SK-N-MC (cell line): ENCODE measurements around the gene NLRC3.

Experiments
- DNase-seq: peaks from one replicate; pipeline ENCODE4 v3.0.0-alpha.2; 2011; ENCODE audit warnings: low read depth, low spot score
- H3K27ac ChIP-seq: fragments of 200-600 bp; sonication (generic); 2 replicates; pipeline ENCODE4 v1.5.1; 2016; ENCODE audit warnings: mixed run types
- H3K36me3 ChIP-seq: fragments of 200-600 bp; sonication (generic); 2 replicates; pipeline ENCODE4 v1.6.1; 2017; ENCODE audit warnings: antibody characterized with exemption, low read length, mixed read lengths; ENCODE audit not compliant: insufficient read depth
- H3K4me3 ChIP-seq: fragments of 200-600 bp; sonication (generic); 2 replicates; pipeline ENCODE4 v1.5.1; 2016
- H3K9ac ChIP-seq: fragments of 200-600 bp; sonication (generic); 2 replicates; pipeline ENCODE4 v1.8.0; 2017; ENCODE audit warnings: mixed run types, mixed read lengths; ENCODE audit not compliant: insufficient read length
- H3K9me3 ChIP-seq: fragments of 200-600 bp; sonication (generic); 2 replicates; pipeline ENCODE4 v1.6.1; 2017; ENCODE audit warnings: low read depth, mild to moderate bottlenecking, antibody characterized with exemption, low read length, moderate library complexity, mixed read lengths
- EZH2 ChIP-seq: fragments of 200-600 bp; sonication (generic); IDR thresholded peaks from one replicate; pipeline ENCODE4 v1.6.1; 2017; ENCODE audit warnings: antibody characterized with exemption
- FOXP2 ChIP-seq: optimal IDR thresholded peaks from 2 replicates; pipeline ENCODE3; 2011; ENCODE audit warnings: mild to moderate bottlenecking, moderate library complexity; ENCODE audit not compliant: insufficient read depth; ENCODE audit errors: extremely low read length, control extremely low read depth
- POLR2AphosphoS5 ChIP-seq: IDR thresholded peaks from 2 replicates; pipeline ENCODE4 v1.6.1; 2012; ENCODE audit warnings: mild to moderate bottlenecking, low read depth, low read length, borderline replicate concordance

NLRC3 gene

DNA sequence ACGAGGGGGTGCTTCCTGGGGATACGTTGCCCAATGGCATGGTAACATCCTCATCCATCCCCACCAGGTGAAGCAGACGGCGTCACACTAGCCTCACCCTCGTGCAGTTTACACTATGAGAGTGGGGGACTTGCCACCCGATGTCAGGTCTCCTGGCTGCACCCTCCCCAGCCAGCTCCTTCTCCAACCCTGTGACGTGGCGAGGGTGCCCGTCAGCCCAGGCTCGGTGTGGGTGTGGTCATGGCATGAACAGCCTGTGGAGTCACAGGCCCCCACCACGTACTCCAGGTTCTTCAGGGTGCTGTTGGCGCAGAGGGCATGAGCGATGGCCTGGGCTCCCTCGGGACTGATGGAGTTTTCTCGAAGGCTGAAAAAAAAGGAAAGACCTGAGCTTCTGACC, 28.3 kb downstream of the NLRC3 start:
- Histone ChIP-seq H3K9me3 (no peaks in the 10 kb centered on the region), H3K27ac (no peak overlapping the region), H3K4me3 (no peak overlapping the region), H3K36me3 (no peaks in the 10 kb centered on the region), H3K9ac (no peak overlapping the region)
- TF ChIP-seq FOXP2 (no peak), POLR2AphosphoS5 (no peak), EZH2 (no peak)
- no peak for DNase-seq

DNA sequence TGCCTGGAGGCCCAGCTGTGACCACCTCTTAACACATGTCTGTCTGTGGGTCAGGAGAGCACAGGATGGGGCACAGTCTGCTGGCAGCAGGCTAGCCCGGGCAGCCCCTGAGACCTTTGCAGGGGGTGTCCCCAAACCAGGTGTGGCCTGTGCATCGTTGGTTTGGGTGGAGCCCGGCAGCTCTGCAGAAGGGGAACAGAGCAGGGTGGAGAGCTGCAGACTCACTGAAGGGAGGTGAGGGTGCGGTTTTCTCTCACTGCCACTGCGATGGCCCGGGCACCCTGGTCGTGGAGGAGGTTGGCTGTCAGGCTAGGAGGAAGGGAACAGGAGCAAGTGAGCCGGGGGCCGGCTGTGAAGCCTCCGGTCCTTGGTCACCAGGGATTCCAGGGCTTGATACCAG, 28.8 kb downstream of the NLRC3 start:
- TF ChIP-seq FOXP2, result no peak
- no peak for TF ChIP-seq POLR2AphosphoS5
- no peak for TF ChIP-seq EZH2
- no peak overlapping the region for H3K9ac ChIP-seq
- H3K27ac ChIP-seq, result no peak overlapping the region
- H3K4me3 ChIP-seq, result no peak overlapping the region
- DNase-seq, result no peak
- no peaks in the 10 kb centered on the region for H3K36me3 ChIP-seq
- no peaks in the 10 kb centered on the region for H3K9me3 ChIP-seq

DNA sequence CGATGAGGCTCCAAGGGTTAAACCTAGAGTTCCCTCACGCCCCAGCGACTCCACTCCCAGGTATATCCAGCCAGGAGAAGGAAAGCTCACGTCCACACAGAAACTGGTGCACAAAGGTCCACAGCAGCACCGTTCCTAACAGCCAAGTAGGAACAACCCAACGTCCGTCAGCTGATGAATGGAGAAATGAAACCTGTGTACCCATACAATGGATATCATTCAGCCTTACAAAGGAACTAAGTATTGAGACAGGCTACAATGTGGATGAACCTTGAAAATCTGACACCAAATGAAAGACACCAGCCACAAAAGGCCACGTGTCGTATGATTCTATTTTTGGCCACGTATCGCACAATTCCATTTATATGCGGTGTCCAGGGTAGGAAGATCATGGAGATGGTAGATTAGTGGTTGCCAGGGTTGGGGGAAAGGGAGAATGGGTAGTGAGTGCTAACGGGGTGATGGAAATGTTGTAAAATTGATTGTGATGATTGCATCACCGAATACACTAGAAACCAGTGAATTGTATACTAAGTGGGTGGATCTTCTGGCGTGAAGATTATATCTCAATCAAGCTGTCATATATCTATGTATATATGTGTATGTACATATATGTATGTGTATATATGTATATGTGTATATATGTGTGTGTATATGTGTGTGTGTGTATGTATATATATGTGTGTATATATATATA, 30.1 kb downstream of the NLRC3 start:
- Histone ChIP-seq H3K27ac (no peak overlapping the region), H3K36me3 (no peaks in the 10 kb centered on the region), H3K9me3 (no peaks in the 10 kb centered on the region), H3K9ac (no peak overlapping the region), H3K4me3 (no peak overlapping the region)
- TF ChIP-seq FOXP2 (no peak), POLR2AphosphoS5 (no peak), EZH2 (no peak)
- no peak for DNase-seq

DNA sequence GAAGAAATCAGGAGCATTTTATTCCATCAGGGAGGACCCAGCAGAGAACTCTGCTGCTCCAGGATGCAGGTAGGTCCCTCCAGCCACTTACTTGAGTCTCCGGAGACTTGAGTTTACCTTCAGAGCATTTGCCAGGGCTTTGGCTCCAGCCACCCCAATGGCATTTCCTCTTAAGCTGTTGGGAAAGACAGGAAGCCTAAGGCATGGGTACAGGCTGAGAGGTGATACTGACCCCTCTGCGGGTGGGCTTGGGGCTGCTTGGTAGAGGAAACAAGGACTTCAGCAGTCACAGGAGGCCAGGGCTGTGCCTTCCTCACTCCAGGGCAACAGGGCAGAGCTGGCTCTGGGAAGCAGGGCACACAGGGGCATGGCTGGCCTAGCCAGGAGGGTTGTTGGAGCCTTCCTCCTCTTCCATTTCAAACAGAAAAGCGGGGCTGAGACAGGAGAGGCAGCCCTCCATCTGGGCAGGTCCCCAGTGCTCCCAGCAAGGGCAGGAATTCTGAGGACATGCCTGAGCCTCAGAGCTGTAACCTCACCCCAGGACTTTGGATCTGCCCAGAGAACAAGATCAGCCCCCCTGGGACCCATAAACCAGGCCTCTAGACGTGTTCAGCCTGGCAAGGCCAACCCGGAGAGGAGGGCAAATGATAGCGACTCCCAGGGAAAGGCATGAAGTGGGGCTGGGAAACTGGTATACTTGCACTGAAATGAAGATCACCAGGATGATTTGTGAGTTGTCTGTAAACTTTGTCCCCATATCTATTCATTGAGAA, 34.4 kb downstream of the NLRC3 start:
- Histone ChIP-seq H3K4me3 (no peak overlapping the region), H3K27ac (no peak overlapping the region), H3K9ac (no peak overlapping the region), H3K9me3 (no peaks in the 10 kb centered on the region), H3K36me3 (peaks cover 4% of the 10 kb centered on the region)
- no peak for DNase-seq
- TF ChIP-seq POLR2AphosphoS5 (no peak), EZH2 (no peak), FOXP2 (no peak)

DNA sequence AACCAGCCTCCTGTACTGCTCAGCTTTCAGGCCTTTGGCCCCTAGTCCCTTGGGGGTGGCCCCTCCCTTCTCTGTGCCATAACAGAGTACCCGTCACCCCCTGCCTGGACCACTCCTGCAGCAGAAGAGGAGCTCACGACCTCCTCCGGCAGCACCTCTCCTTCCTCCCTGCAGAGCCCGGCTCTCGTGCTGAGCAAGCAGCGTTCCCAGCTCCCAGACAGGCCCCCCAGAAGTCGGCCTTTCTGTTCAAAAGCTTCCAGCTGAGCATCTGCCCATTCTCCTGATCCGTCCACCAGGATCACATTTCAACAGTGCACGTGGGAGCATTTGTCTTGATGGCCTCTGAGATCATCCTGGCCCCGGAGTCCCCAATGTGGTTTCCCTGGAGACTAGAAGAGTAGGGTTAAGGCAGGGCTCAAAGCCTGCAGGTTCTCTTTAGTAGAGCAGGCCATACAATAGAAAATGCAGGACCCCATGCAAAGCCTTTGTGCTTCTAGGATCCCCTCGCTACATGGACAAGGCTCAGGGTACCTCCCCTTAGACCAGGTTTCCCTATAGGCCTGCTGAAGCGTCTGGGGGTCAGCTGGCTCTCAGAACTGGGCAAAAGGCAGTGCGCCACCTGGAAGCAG, 35.6 kb downstream of the NLRC3 start:
- Histone ChIP-seq H3K36me3 (peaks cover 8% of the 10 kb centered on the region), H3K4me3 (no peak overlapping the region), H3K9ac (no peak overlapping the region), H3K9me3 (no peaks in the 10 kb centered on the region), H3K27ac (no peak overlapping the region)
- DNase-seq, result no peak
- TF ChIP-seq POLR2AphosphoS5 (no peak), EZH2 (no peak), FOXP2 (no peak)

DNA sequence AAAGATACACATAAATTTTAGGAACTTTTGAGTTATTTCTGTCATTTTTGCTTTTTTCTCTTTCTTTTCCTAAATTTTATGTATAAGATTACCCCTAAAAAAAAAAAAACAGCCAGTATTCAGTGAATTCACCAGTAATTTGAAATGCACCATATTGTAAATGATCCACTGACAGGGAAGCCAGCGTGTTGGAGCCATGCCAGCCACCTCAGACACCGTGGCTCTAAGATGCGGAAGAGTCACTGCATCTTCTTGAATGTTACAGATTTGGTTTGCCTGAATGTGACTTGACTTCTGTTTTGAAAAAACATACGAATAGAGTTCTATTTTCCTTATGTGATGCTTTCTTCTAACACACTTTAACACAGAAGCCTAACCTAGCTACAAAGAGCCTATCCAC, 39.0 kb downstream of the NLRC3 start:
- Histone ChIP-seq H3K27ac (no peak overlapping the region), H3K36me3 (peaks cover 16% of the 10 kb centered on the region), H3K4me3 (no peak overlapping the region), H3K9ac (no peak overlapping the region), H3K9me3 (no peaks in the 10 kb centered on the region)
- no peak for DNase-seq
- TF ChIP-seq FOXP2 (no peak), POLR2AphosphoS5 (no peak), EZH2 (no peak)

DNA sequence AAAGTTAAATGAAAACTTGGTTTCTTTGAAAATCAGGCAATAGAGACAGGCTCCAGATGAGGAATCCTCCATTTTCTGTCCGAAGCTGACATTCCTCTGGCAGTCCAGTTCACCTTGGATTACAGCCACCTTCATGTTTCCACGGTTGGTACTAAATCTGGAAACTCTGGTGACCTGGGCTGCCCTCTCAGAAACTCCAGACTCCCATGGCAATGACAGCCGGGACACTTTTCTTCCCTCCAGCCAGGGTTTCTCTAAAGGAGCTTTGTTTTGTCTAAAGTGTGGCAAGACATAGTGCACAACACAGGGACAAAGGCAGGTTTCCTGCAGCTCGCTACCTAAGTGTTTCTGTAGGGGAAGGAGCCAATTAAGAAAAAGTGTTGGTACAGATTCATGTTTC, 40.4 kb downstream of the NLRC3 start:
- no peak for TF ChIP-seq POLR2AphosphoS5
- TF ChIP-seq FOXP2, result no peak
- TF ChIP-seq EZH2, result no peak
- Histone ChIP-seq H3K9ac (peak overlapping the region; percentile 5), H3K9me3 (no peaks in the 10 kb centered on the region), H3K36me3 (peaks cover 20% of the 10 kb centered on the region), H3K27ac (no peak overlapping the region), H3K4me3 (no peak overlapping the region)
- DNase-seq, result no peak

DNA sequence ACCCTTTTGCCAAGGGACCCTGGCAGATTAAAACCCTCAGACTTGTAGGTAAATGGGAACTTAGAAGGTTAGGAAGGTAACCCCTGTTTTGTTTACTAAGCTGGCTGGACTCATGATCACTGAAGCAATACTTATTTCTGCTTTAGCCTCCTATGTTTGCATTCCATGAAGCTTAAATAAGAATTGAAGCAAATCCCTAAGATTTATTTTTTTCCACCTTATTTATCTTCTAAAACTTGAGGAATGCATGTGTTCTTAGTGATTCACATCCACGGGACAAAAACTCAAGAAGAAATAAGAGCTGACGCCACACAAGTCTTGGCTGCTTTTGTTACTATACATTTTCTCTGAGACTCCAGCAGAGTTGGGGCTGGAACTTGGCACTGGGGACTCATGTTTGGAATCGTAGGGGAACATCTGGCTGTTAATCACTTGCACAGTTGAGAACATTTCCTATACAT, 40.9 kb downstream of the NLRC3 start:
- Histone ChIP-seq H3K9ac (peak overlapping the region; percentile 9), H3K27ac (no peak overlapping the region), H3K36me3 (peaks cover 20% of the 10 kb centered on the region), H3K4me3 (no peak overlapping the region), H3K9me3 (no peaks in the 10 kb centered on the region)
- TF ChIP-seq POLR2AphosphoS5, result no peak
- DNase-seq, result no peak
